H9 (cell line): ENCODE measurements around the gene MEIOSIN. TPM values are rescaled to one million over a fixed set of nuclear protein-coding genes. Genes with fewer than 3 reads are reported as not detected.
A peak's percentile ranks its signal among the peaks of the same experiment; 100 is the strongest.

ENCODE experiments used
- DNase-seq: peaks from one replicate; pipeline ENCODE4 v3.0.0-alpha.2; 2017
- H2AFZ ChIP-seq: one replicate; pipeline ENCODE4 v1.6.1; 2013; ENCODE audit warnings: mild to moderate bottlenecking, low read length, control low read depth, moderate library complexity
- H2AK5ac ChIP-seq: 2 replicates; pipeline ENCODE4 v1.6.1; 2013; ENCODE audit warnings: low read length, control low read depth, mixed read lengths; ENCODE audit not compliant: insufficient read length
- H2BK120ac ChIP-seq: one replicate; pipeline ENCODE4 v1.6.1; 2013; ENCODE audit warnings: low read depth, mild to moderate bottlenecking, low read length, control low read depth, inconsistent platforms; ENCODE audit not compliant: poor library complexity, severe bottlenecking
- H2BK12ac ChIP-seq: 2 replicates; pipeline ENCODE4 v1.6.1; 2013; ENCODE audit warnings: low read length, control low read depth, mixed read lengths, low read depth; ENCODE audit not compliant: insufficient read length
- H2BK15ac ChIP-seq: 2 replicates; pipeline ENCODE4 v1.6.1; 2013; ENCODE audit warnings: low read depth, low read length, control low read depth
- H2BK20ac ChIP-seq: one replicate; pipeline ENCODE4 v1.6.1; 2013; ENCODE audit warnings: low read depth, mild to moderate bottlenecking, low read length, control low read depth, inconsistent platforms; ENCODE audit not compliant: poor library complexity, severe bottlenecking
- H2BK5ac ChIP-seq: 2 replicates; pipeline ENCODE4 v1.6.1; 2013; ENCODE audit warnings: low read length, control low read depth, mixed read lengths; ENCODE audit not compliant: insufficient read length
- H3K14ac ChIP-seq: 2 replicates; pipeline ENCODE4 v1.6.1; 2013; ENCODE audit warnings: low read length, control low read depth; ENCODE audit not compliant: insufficient read depth
- H3K18ac ChIP-seq: 2 replicates; pipeline ENCODE4 v1.6.1; 2013; ENCODE audit warnings: low read depth, mild to moderate bottlenecking, mixed read lengths, low read length, control low read depth; ENCODE audit not compliant: insufficient read length
- H3K23ac ChIP-seq: 2 replicates; pipeline ENCODE4 v1.6.1; 2013; ENCODE audit warnings: low read length, control low read depth, mixed read lengths, low read depth; ENCODE audit not compliant: insufficient read length
- H3K23me2 ChIP-seq: 2 replicates; pipeline ENCODE4 v1.6.1; 2013; ENCODE audit warnings: low read depth, mild to moderate bottlenecking, mixed read lengths, low read length, control low read depth; ENCODE audit not compliant: insufficient read length, poor library complexity, severe bottlenecking
- H3K27ac ChIP-seq: 2 replicates; pipeline ENCODE4 v1.5.1; 2013; ENCODE audit warnings: low read length, control low read depth, mixed read lengths, low read depth; ENCODE audit not compliant: insufficient read length
- H3K27me3 ChIP-seq: 2 replicates; pipeline ENCODE4 v1.6.1; 2013; ENCODE audit warnings: low read length, control low read depth, inconsistent platforms; ENCODE audit not compliant: insufficient read depth
- H3K4ac ChIP-seq: 2 replicates; pipeline ENCODE4 v1.6.1; 2013; ENCODE audit warnings: low read depth, mild to moderate bottlenecking, control low read depth, inconsistent platforms, low read length, moderate library complexity
- H3K4me1 ChIP-seq: 2 replicates; pipeline ENCODE4 v1.6.1; 2013; ENCODE audit warnings: low read length, control low read depth, inconsistent platforms; ENCODE audit not compliant: insufficient read depth
- H3K4me2 ChIP-seq: 2 replicates; pipeline ENCODE4 v1.6.1; 2013; ENCODE audit warnings: low read length, control low read depth, mixed read lengths; ENCODE audit not compliant: insufficient read length, insufficient read depth
- H3K56ac ChIP-seq: 2 replicates; pipeline ENCODE4 v1.6.1; 2013; ENCODE audit warnings: low read depth, mild to moderate bottlenecking, mixed read lengths, low read length, control low read depth; ENCODE audit not compliant: insufficient read length
- H3K79me1 ChIP-seq: 2 replicates; pipeline ENCODE4 v1.6.1; 2013; ENCODE audit warnings: low read depth, mild to moderate bottlenecking, moderate library complexity, low read length, control low read depth, inconsistent platforms; ENCODE audit not compliant: insufficient read depth, poor library complexity, severe bottlenecking
- H3K79me2 ChIP-seq: 2 replicates; pipeline ENCODE4 v1.6.1; 2013; ENCODE audit warnings: low read length, control low read depth, inconsistent platforms; ENCODE audit not compliant: insufficient read depth
- H3K9ac ChIP-seq: 2 replicates; pipeline ENCODE4 v1.6.1; 2013; ENCODE audit warnings: low read length, control low read depth, mixed read lengths; ENCODE audit not compliant: insufficient read length; ENCODE audit errors: extremely low read depth
- H3K9me3 ChIP-seq: one replicate; pipeline ENCODE4 v1.6.1; 2013; ENCODE audit warnings: low read depth, low read length, inconsistent platforms; ENCODE audit not compliant: control insufficient read depth
- H3T11ph ChIP-seq: one replicate; pipeline ENCODE4 v1.6.1; 2013; ENCODE audit warnings: mild to moderate bottlenecking, low read length, control low read depth, inconsistent platforms
- H4K20me1 ChIP-seq: one replicate; pipeline ENCODE4 v1.6.1; 2013; ENCODE audit not compliant: control insufficient read depth, insufficient read length, insufficient read depth
- H4K5ac ChIP-seq: 2 replicates; pipeline ENCODE4 v1.6.1; 2013; ENCODE audit warnings: low read depth, mild to moderate bottlenecking, mixed read lengths, low read length, control low read depth; ENCODE audit not compliant: insufficient read length
- H4K8ac ChIP-seq: replicated peaks from 2 replicates; pipeline ENCODE4 v1.6.1; 2013; ENCODE audit warnings: low read length, control low read depth, mixed read lengths, low read depth; ENCODE audit not compliant: insufficient read length
- H4K91ac ChIP-seq: 2 replicates; pipeline ENCODE4 v1.6.1; 2013; ENCODE audit warnings: low read depth, mild to moderate bottlenecking, moderate library complexity, mixed read lengths, low read length, control low read depth; ENCODE audit not compliant: insufficient read length
- H3K27ac Mint-ChIP-seq, 3 experiments: 2 replicates in 2 of 3; 3 replicates in 1 of 3; pipeline ENCODE4 v1.8.0; 2020 to 2021; ENCODE audit warnings: mixed read lengths in 3 of 3, mild to moderate bottlenecking in 1 of 3, moderate library complexity in 1 of 3
- H3K27me3 Mint-ChIP-seq: 2 replicates; pipeline ENCODE4 v1.8.0; 2021; ENCODE audit warnings: low read depth, mild to moderate bottlenecking, moderate library complexity, mixed read lengths
- H3K36me3 Mint-ChIP-seq, 3 experiments: 2 replicates in 2 of 3; 3 replicates in 1 of 3; pipeline ENCODE4 v1.8.0; 2020 to 2021; ENCODE audit warnings: low read depth in 3 of 3, mixed read lengths in 3 of 3; ENCODE audit not compliant: insufficient read depth in 1 of 3
- H3K4me1 Mint-ChIP-seq, 2 experiments: 2 replicates each; pipeline ENCODE4 v1.8.0; 2020; ENCODE audit warnings: mixed read lengths in 2 of 2
- H3K4me3 Mint-ChIP-seq, 2 experiments: 2 replicates in 1 of 2; 3 replicates in 1 of 2; pipeline ENCODE4 v1.8.0; 2020 to 2021; ENCODE audit warnings: mild to moderate bottlenecking in 2 of 2, mixed read lengths in 2 of 2, moderate library complexity in 1 of 2
- H3K9me3 Mint-ChIP-seq, 2 experiments: 2 replicates in 1 of 2; 3 replicates in 1 of 2; pipeline ENCODE4 v1.8.0; 2020; ENCODE audit warnings: mild to moderate bottlenecking in 2 of 2, mixed read lengths in 2 of 2, moderate library complexity in 1 of 2
- CTCF ChIP-seq: fragments of 200-600 bp; sonication (generic); conservative IDR thresholded peaks from 3 replicates; pipeline ENCODE4 v1.8.0; 2021; ENCODE audit warnings: antibody characterized with exemption, mild to moderate bottlenecking
- WGBS: extraction: QIAGEN DNeasy Blood & Tissue Kit; methylation state at CpG from one replicate; pipeline ENCODE4 v1.1.7; 2013; ENCODE audit warnings: missing lambda C conversion rate, low lambda C conversion rate, mixed read lengths; ENCODE audit not compliant: insufficient read length; ENCODE audit errors: extremely low coverage; 5-methylcytosine and 5-hydroxymethylcytosine counted together
- total RNA-seq: library from RNA; stranded (reverse); gene quantifications from 2 replicates; pipeline ENCODE4 v1.2.1, GENCODE V29; 2021

The MEIOSIN gene
- total RNA-seq, 1 experiment from 2014 or later = not detected

- Histone ChIP-seq H3K4me2 (no peak overlapping the region), H3K4me1 (no peaks in the 10 kb centered on the region), H3K23ac (no peak overlapping the region), H4K5ac (no peak overlapping the region), H3K79me2 (no peaks in the 10 kb centered on the region), H2AFZ (no peak overlapping the region), H3K79me1 (no peaks in the 10 kb centered on the region), H4K91ac (no peak overlapping the region), H4K20me1 (no peaks in the 10 kb centered on the region), H2BK12ac (no peak overlapping the region), H3K27me3 (no peaks in the 10 kb centered on the region), H2BK5ac (no peak overlapping the region), H3K4ac (no peak overlapping the region), H2BK120ac (no peak overlapping the region), H3K23me2 (peaks cover 8% of the 10 kb centered on the region), H3K18ac (no peak overlapping the region), H3K27ac (no peak overlapping the region), H4K8ac (no peak overlapping the region), H3K9me3 (no peaks in the 10 kb centered on the region), H2BK15ac (no peak overlapping the region), H3T11ph (no peak overlapping the region), H2BK20ac (no peak overlapping the region), H2AK5ac (no peak overlapping the region), H3K56ac (no peak overlapping the region), H3K14ac (no peak overlapping the region), H3K9ac (no peak overlapping the region)
- peaks cover 5% of the 10 kb centered on the region for H3K27me3 Mint-ChIP-seq
- H3K4me3 Mint-ChIP-seq = no peak overlapping the region; a peak in 1 of 5 replicates
- peak overlapping the region in 1 of 3 experiments; percentile 55; a peak in 2 of 7 replicates for H3K27ac Mint-ChIP-seq
- no CpG with 5 or more reads among the region's 9 CpGs for WGBS
- H3K36me3 Mint-ChIP-seq = peaks cover 15 to 55% (median 43%) of the 10 kb centered on the region in 3 experiments; a peak in 6 of 7 replicates
- H3K9me3 Mint-ChIP-seq = no peaks in the 10 kb centered on the region
- TF ChIP-seq CTCF = peak; percentile 69
- peak; percentile 94 for DNase-seq
- peaks cover 16 to 23% of the 10 kb centered on the region in 2 experiments for H3K4me1 Mint-ChIP-seq
Measured at GRCh38 chr19:45774765-45775164, 41.5 kb downstream of the MEIOSIN start.
